Activated T-cell treated with anti-CD3 and anti-CD28 coated beads for 24 hours (primary cell): ENCODE data around the gene CDY1B.
"Not testable (repeated sequence)": the region's sequence is repeated elsewhere in the genome, so short reads cannot be mapped to it uniquely, and the experiment has no call there.

Source experiments
- DNase-seq: peaks from one replicate; pipeline ENCODE4 v3.0.0-alpha.2; 2020; ENCODE audit warnings: low read depth

CDY1B gene

GRCh38 chrY:24047919-24048318 is at the start of gene CDY1B:
CDY1B (minus strand) TSS chrY:24048019; CDS start chrY:24047688, 331 bp downstream.
- not testable (repeated sequence) for DNase-seq

- DNase-seq, result not testable (repeated sequence)
These were observed 1.7 kb upstream of the CDY1B start for GRCh38 chrY:24049525-24049924.

- DNase-seq, result not testable (repeated sequence)
These were observed 4.6 kb downstream of the CDY1B start for GRCh38 chrY:24043209-24043608.

- DNase-seq, result not testable (repeated sequence)
These were observed 8.7 kb downstream of the CDY1B start for GRCh38 chrY:24039008-24039718.

GRCh38 chrY:24026212-24027103 is 21.4 kb downstream of the CDY1B start:
- DNase-seq, result not testable (repeated sequence)
